ENCODE results near the gene RAB3B.

DNA sequence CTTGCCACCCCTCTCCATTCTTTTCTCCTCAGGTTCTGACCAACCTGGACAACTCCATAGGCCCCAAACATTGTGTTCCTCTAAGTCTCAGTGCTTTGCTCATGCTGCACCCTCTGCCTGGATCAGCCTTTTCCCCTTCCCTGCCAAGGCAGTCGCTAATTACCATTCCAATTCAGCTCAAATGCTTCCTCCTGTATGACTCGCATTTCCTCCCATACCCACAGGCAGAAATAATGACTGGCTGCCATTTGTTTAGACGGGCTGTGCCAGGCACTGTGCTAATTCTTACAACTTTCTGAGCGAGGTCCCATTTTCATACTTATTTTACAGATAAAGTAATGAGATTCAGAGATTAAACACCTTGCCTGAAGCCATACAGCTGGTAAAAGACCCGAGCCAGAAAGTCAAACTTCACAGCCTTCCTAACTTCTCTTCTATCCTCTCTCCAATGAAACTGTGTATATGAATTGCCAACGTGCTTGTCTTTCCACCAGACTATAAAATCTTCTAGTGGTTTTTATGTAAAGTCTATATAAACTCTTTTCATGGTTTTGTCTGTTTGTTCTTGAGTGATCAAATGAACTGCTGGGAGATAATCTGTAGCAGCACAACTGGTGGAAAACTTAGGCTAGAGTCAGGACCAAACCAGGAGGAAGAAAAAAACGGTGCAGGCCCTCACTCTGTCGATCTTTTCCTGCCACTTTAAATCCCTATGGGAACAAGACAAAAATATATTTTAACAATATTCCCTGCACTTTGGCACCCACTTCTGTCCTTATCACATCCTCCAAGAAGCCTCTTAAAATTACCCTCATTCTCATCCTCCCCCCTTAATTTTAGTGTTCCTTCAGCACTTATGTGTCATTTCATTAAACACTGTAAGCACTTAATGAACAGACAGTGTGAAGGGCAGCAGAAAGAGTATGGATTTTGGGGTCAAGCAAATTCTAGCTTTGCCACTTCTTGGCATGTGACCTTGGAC is 33.7 kb downstream of the RAB3B start:
- no peak for TF ChIP-seq CTCF (IDR thresholded peaks at IDR 0.05)
- no peak for TF ChIP-seq EP300 (IDR thresholded peaks at IDR 0.05; ENCODE audit: low read depth)

Data from transverse colon (tissue), 3 donors.